Mucosa of descending colon (tissue), 3 donors: ENCODE data around the gene BRME1. TPM values are rescaled to one million over a fixed set of nuclear protein-coding genes. Genes with fewer than 3 reads are reported as not detected.

Experiments
- ATAC-seq: fragments of 200-7000 bp; cut with Tn5 transposase; one replicate; pipeline ENCODE4 v1.9.1; 2020; ENCODE audit warnings: mild to moderate bottlenecking, moderate library complexity
- DNase-seq, 3 donors: peaks; one replicate each; pipeline ENCODE4 v3.0.0-alpha.2; 2020
- H3K36me3 ChIP-seq: fragments of 200-600 bp; one replicate; pipeline ENCODE4 v1.8.0; 2021; ENCODE audit warnings: low read depth, mild to moderate bottlenecking
- H3K4me1 ChIP-seq: fragments of 200-600 bp; one replicate; pipeline ENCODE4 v1.8.0; 2021; ENCODE audit warnings: low read depth, mild to moderate bottlenecking
- H3K4me3 ChIP-seq: fragments of 200-600 bp; one replicate; pipeline ENCODE4 v1.8.0; 2021; ENCODE audit warnings: mild to moderate bottlenecking
- H3K9me3 ChIP-seq: fragments of 200-600 bp; one replicate; pipeline ENCODE4 v1.8.0; 2021; ENCODE audit warnings: mild to moderate bottlenecking
- CTCF ChIP-seq: fragments of 200-600 bp; IDR thresholded peaks from one replicate; pipeline ENCODE4 v1.8.0; 2022; ENCODE audit warnings: antibody characterized with exemption, mild to moderate bottlenecking
- intact Hi-C, 2 donors: fragments of 100-400 bp; cut with DNase I in 1 of 2; cut with micrococcal nuclease in 1 of 2; formaldehyde crosslinking; loops; one replicate each; pipeline versions ENCODE4 v1.11.0 to v1.11.1; 2022; cut with DNase I, micrococcal nuclease
- microRNA-seq: library from miRNA; unstranded; fragments of <30 nt; microRNA quantifications from one replicate; pipeline ENCODE4, GENCODE V29; 2019
- total RNA-seq, 3 donors: library from RNA; stranded (reverse); fragmentation: NEBNext Ultra II Directional in 2 of 3; extraction: Animal tissue kit (Norgen Biotek cat#: 25700) in 2 of 3; gene quantifications; one replicate each; pipeline versions ENCODE4 v1.2.1 to v1.2.4, GENCODE V29; 2021 to 2023
- donor health status: DM: no; HTN: no; CAD: no; lungs with moderate emphysema.
- donor health status: DM: no; HTN: no; CAD: no.
- donor health status: DM: no; HTN: yes; CAD: no.

The BRME1 gene
- total RNA-seq, 3 donors from 2014 or later = 5.5 to 12.9 (median 10.8) TPM

GRCh38 chr19:13833330-13834243 is 72.3 kb downstream of the BRME1 start:
- Histone ChIP-seq H3K9me3 (no peaks in the 10 kb centered on the region), H3K4me3 (no peak overlapping the region), H3K36me3 (no peaks in the 10 kb centered on the region), H3K4me1 (peaks cover 25% of the 10 kb centered on the region)
- ATAC-seq = peak; percentile 89
- intact Hi-C loops = no loop called here
- peak; percentile 55 for TF ChIP-seq CTCF
- peak; percentile 94 to 99 (median 95) for DNase-seq

Small RNA genes lying within 50 kb of the gene (microRNA-seq; reads per million reads assigned to microRNA genes)
- gene MIR181C = 268 reads per million, percentile 73 among the genes with 10 or more reads in this experiment
- gene MIR181D = 175 reads per million, percentile 67 among the genes with 10 or more reads in this experiment

Other genes with a start within 250 kb of the BRME1 start
- gene MRI1, start 141.6 kb downstream of the BRME1 start, total RNA-seq = 10 to 100 TPM; 24.2 to 32.4 (median 28.7) TPM
- gene C19orf53, start 131.7 kb downstream of the BRME1 start, total RNA-seq = 10 to 100 TPM; 47.8 to 49.5 (median 49.3) TPM
- gene ZSWIM4, start 110.7 kb downstream of the BRME1 start, total RNA-seq = 1 to 10 TPM; 4.1 to 4.6 (median 4.1) TPM
- 1 to 10 TPM in 1 of 3 donors, not detected in 2; 1.5 TPM for gene NANOS3, start 29.0 kb downstream of the BRME1 start, total RNA-seq
- 100 to 1,000 TPM in 2 of 3 donors, 10 to 100 TPM in 1; 68.4 to 118 (median 101) TPM for gene CC2D1A, start 84 bp upstream of the BRME1 start, total RNA-seq
- gene PODNL1, start 32.3 kb upstream of the BRME1 start, total RNA-seq = 1 to 10 TPM; 1.7 to 3.4 (median 2.9) TPM
- 10 to 100 TPM; 26.4 to 35.2 (median 34.7) TPM for gene DCAF15, start 46.4 kb upstream of the BRME1 start, total RNA-seq
- 10 to 100 TPM; 15.8 to 17.9 (median 17.1) TPM for gene RFX1, start 100.2 kb upstream of the BRME1 start, total RNA-seq
- not detected for gene RLN3, start 122.0 kb upstream of the BRME1 start, total RNA-seq
- 1 to 10 TPM; 2.0 to 3.1 (median 2.6) TPM for gene IL27RA, start 125.6 kb upstream of the BRME1 start, total RNA-seq
- gene PALM3, start 156.0 kb upstream of the BRME1 start, total RNA-seq = 1 to 10 TPM in 2 of 3 donors, under 1 TPM in 1; 0.82 to 1.2 (median 1.0) TPM
- gene MISP3, start 166.7 kb upstream of the BRME1 start, total RNA-seq = 10 to 100 TPM; 13.6 to 34.2 (median 32.9) TPM
- under 1 TPM in 1 of 3 donors, not detected in 2; 0.27 TPM for gene C19orf67, start 179.7 kb upstream of the BRME1 start, total RNA-seq
- 10 to 100 TPM; 39.8 to 61.8 (median 49.6) TPM for gene SAMD1, start 184.6 kb upstream of the BRME1 start, total RNA-seq
- gene PRKACA, start 211.6 kb upstream of the BRME1 start, total RNA-seq = 100 to 1,000 TPM in 1 of 3 donors, 10 to 100 TPM in 2; 75.4 to 100 (median 89.1) TPM
- 10 to 100 TPM in 1 of 3 donors, 1 to 10 TPM in 2; 2.4 to 21.7 (median 5.5) TPM for gene ASF1B, start 230.5 kb upstream of the BRME1 start, total RNA-seq